HG02642 (cell line): ENCODE data around the gene RANGRF.

Source experiments
- ATAC-seq: cut with Tn5 transposase; IDR thresholded peaks from one replicate; pipeline ENCODE4 v1.9.1; 2021; ENCODE audit warnings: mild to moderate bottlenecking; ENCODE audit not compliant: unreplicated experiment, poor library complexity

The RANGRF gene

GRCh38 chr17:8272421-8272820 lies 16.0 kb upstream of the RANGRF start:
- no peak for ATAC-seq

GRCh38 chr17:8273884-8274444 lies 14.5 kb upstream of the RANGRF start:
- no peak for ATAC-seq

- no peak for ATAC-seq
Measured at GRCh38 chr17:8274816-8275215, 13.7 kb upstream of the RANGRF start.

- ATAC-seq: no peak
Measured at GRCh38 chr17:8275421-8276290, 12.8 kb upstream of the RANGRF start.

GRCh38 chr17:8277317-8277716 lies 11.2 kb upstream of the RANGRF start:
- ATAC-seq: no peak

- no peak for ATAC-seq
Measured at GRCh38 chr17:8282345-8282744, 6.1 kb upstream of the RANGRF start.

- no peak for ATAC-seq
Measured at GRCh38 chr17:8283356-8283755, 5.1 kb upstream of the RANGRF start.

- ATAC-seq: no peak
Measured at GRCh38 chr17:8284126-8284525, 4.3 kb upstream of the RANGRF start.

- ATAC-seq: no peak
Measured at GRCh38 chr17:8285270-8286181, 2.9 kb upstream of the RANGRF start.

GRCh38 chr17:8287651-8288335 lies 677 bp upstream of the RANGRF start:
- ATAC-seq: no peak

GRCh38 chr17:8289103-8289397 lies 580 bp downstream of the RANGRF start:
- ATAC-seq: no peak

GRCh38 chr17:8290043-8290442 lies 1.6 kb downstream of the RANGRF start:
- ATAC-seq: no peak

- no peak for ATAC-seq
Measured at GRCh38 chr17:8292639-8293395, 4.3 kb downstream of the RANGRF start.

GRCh38 chr17:8294361-8294760 lies 5.9 kb downstream of the RANGRF start:
- no peak for ATAC-seq

GRCh38 chr17:8294814-8295316 lies 6.4 kb downstream of the RANGRF start:
- ATAC-seq: no peak

GRCh38 chr17:8300226-8300625 lies 11.8 kb downstream of the RANGRF start:
- no peak for ATAC-seq

GRCh38 chr17:8300627-8301242 lies 12.3 kb downstream of the RANGRF start:
- no peak for ATAC-seq

- no peak for ATAC-seq
Measured at GRCh38 chr17:8310601-8311123, 22.2 kb downstream of the RANGRF start.
